ENCODE data around the gene MAGI2. TPM values are rescaled to one million over a fixed set of nuclear protein-coding genes. Genes with fewer than 3 reads are reported as not detected.

The MAGI2 gene
- total and polyA plus RNA-seq, 2 donors (not counting 3 experiments of a cell fraction or from before 2014, with no cell fraction given), result 0.28 to 6.0 TPM

GRCh38 chr7:79502151-79502550 lies 48.7 kb upstream of the MAGI2 start:
- dilution Hi-C loops (cut with MboI; ENCODE audit: extremely low pct_ligation_motif_present, low sequenced_read_pairs), result no loop called here
- FAIRE-seq (peak; percentile 56), DNase-seq (ENCODE audit: low read depth, low spot score) (peak; percentile 16)
- no peaks in the 10 kb centered on the region for H4K20me1 ChIP-seq (replicated peaks; ENCODE audit: control insufficient read depth, extremely low read depth, insufficient read depth, low read length)
- H3K27me3 ChIP-seq (ENCODE audit: control insufficient read depth in 2 of 2, insufficient read depth in 2 of 2, low read length in 2 of 2), result no peaks in the 10 kb centered on the region
- BruUV-seq (replicated peaks), result no TSS peak
- ChIA-PET POLR2A (no interaction called here), CTCF (interaction anchor here (1.0 to 1.2 kb wide), 3 partner anchors 240 to 544 kb away, joined by 3 to 5 read pairs (median 5); no protein-coding TSS in a partner anchor)
- H3K27ac ChIP-seq (ENCODE audit: insufficient read depth, low read depth, low read length), result no peak overlapping the region
- TF ChIP-seq POLR2A (IDR thresholded peaks at IDR 0.05; ENCODE audit: low read depth, low read length), result no peak
- TF ChIP-seq CTCF (IDR thresholded peaks at IDR 0.05; ENCODE audit: extremely low read depth in 1 of 2, insufficient read depth in 1 of 2, low read depth in 1 of 2, low read length in 2 of 2), result peak; percentile 28 to 39
- no peak for TF ChIP-seq FOS (IDR thresholded peaks at IDR 0.05; ENCODE audit: borderline replicate concordance, insufficient read depth, low read length)
- no peak for TF ChIP-seq MYC (IDR thresholded peaks at IDR 0.05; ENCODE audit: low read depth, low read length)
- no peak for TF ChIP-seq EZH2 (IDR thresholded peaks at IDR 0.05; ENCODE audit: borderline replicate concordance, low read depth, low read length, severe bottlenecking)
- no peak for TF ChIP-seq POLR2AphosphoS5 (IDR thresholded peaks at IDR 0.05; ENCODE audit: insufficient read depth, low read depth, low read length)
- peak; percentile 16 for TF ChIP-seq GATA2 (IDR thresholded peaks at IDR 0.05; ENCODE audit: insufficient read depth, insufficient read length, low read depth, low read length)
- no peaks in the 10 kb centered on the region for H3K9me1 ChIP-seq (replicated peaks; ENCODE audit: control insufficient read depth, extremely low read depth, insufficient read depth, low read length)
- intact Hi-C loops (cut with micrococcal nuclease), result loop anchor here (1.0 to 2.0 kb wide), 2 partner anchors 239 to 517 kb away; no protein-coding TSS in a partner anchor
- H3K79me2 ChIP-seq (ENCODE audit: control insufficient read depth, insufficient read depth, low read length), result no peaks in the 10 kb centered on the region
- H3K4me2 ChIP-seq (ENCODE audit: insufficient read depth, low read length), result no peak overlapping the region
- no peak overlapping the region for H3K9ac ChIP-seq (replicated peaks; ENCODE audit: extremely low read depth, insufficient read depth, low read length)
- no peak overlapping the region for H2AFZ ChIP-seq (ENCODE audit: low read depth, low read length)
- H3K36me3 ChIP-seq (ENCODE audit: control insufficient read depth in 2 of 2, extremely low read depth in 1 of 2, insufficient read depth in 2 of 2, low read length in 2 of 2), result no peaks in the 10 kb centered on the region
- no peak overlapping the region for H3K4me3 ChIP-seq (replicated peaks in 1 of 3; ENCODE audit: insufficient read depth in 1 of 3, low read depth in 1 of 3, low read length in 3 of 3)
- no peaks in the 10 kb centered on the region for H3K4me1 ChIP-seq (ENCODE audit: control insufficient read depth, extremely low read depth, insufficient read depth, low read length)
- H3K9me3 ChIP-seq (replicated peaks; ENCODE audit: control insufficient read depth, insufficient read depth, low read length), result no peaks in the 10 kb centered on the region
